Measurements from ENCODE around the gene VAT1.

DNA sequence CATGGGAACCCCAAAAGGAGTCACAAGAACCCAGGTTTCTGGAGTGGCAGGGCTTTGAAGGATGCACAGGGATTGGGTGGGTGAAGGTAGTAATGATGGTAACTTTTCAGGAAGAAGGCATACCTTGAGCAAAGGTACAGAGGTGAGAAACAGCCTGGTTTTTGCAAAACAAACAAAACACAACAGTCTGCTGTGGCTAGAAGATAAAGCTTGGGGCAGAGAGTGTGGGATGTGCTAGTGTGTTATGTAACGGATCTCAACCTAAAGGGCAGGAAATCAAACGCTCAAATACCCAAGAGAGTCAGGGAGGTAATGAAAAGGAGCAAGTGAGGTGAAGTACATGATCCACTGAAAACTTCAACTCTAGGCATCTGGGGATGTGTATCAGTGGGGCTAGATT, 46.9 kb downstream of the VAT1 start:
- TF ChIP-seq POLR2AphosphoS5 (IDR thresholded peaks at IDR 0.05; ENCODE audit: borderline replicate concordance, low read depth, low read length): no peak
- no peak for TF ChIP-seq EZH2 (IDR thresholded peaks at IDR 0.05)
